Occipital lobe (tissue), 2 donors: Measurements from ENCODE around the gene ST3GAL2. TPM values are rescaled to one million over a fixed set of nuclear protein-coding genes. Genes with fewer than 3 reads are reported as not detected.
"Not testable (repeated sequence)": the region's sequence is repeated elsewhere in the genome, so short reads cannot be mapped to it uniquely, and the experiment has no call there.

ENCODE experiments used
- DNase-seq: peaks from one replicate; lab custom pipeline; 2025; lab: John Stamatoyannopoulos, UW
- total RNA-seq: library from RNA; depleted of rRNA; stranded (reverse); fragments of >200 nt; gene quantifications from one replicate; pipeline ENCODE4 v1.2.3, GENCODE V29; 2014

The ST3GAL2 gene
- total RNA-seq, 1 donor from 2014 or later = 35.2 TPM

- peak; percentile 66 for DNase-seq
Measured at GRCh38 chr16:70391881-70392481, 46.9 kb downstream of the ST3GAL2 start.

DNA sequence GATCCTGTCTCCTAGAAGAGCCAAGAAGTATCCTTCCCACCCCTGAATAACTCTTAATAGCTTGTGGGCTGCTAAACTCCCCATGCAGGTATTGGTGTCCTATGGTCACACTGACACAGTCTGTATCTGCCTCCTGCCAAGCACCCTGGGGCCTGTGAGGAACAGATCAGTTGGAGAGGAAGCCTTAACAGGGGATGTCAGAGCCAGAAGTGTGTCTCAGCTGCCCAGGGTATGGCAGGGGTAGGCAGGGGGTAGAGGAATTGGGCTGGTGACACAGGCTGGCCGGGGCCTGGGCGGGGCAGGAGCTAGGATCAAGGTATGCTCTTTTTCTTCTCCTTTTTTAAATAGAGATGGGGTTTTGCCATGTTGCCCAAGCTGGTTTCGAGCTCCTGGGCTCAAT is 47.5 kb downstream of the ST3GAL2 start:
- DNase-seq = no peak

DNA sequence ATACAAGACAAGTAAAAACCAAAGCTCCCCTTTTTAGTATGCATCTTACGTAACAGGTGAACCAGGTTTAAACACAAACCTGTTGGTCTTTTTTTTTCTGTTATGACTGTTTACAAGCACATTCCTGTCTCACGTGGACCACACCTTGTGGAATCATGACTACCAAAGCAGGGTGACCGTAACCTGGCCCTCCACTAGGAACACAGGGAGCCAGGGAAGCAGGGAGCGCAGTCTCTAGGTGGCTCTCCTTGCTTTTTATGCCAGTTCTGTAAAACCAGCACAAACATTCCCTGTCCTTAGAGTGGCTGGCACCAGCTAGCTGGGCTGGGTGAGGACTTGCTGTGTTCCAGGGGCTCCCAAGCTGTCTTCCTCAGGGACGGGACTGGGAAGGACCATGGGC is 48.1 kb downstream of the ST3GAL2 start:
- no peak for DNase-seq

- peak; percentile 8 for DNase-seq
Measured at GRCh38 chr16:70388006-70388680, 50.8 kb downstream of the ST3GAL2 start.

GRCh38 chr16:70386289-70386986 is 52.5 kb downstream of the ST3GAL2 start:
- not testable (repeated sequence) for DNase-seq

DNA sequence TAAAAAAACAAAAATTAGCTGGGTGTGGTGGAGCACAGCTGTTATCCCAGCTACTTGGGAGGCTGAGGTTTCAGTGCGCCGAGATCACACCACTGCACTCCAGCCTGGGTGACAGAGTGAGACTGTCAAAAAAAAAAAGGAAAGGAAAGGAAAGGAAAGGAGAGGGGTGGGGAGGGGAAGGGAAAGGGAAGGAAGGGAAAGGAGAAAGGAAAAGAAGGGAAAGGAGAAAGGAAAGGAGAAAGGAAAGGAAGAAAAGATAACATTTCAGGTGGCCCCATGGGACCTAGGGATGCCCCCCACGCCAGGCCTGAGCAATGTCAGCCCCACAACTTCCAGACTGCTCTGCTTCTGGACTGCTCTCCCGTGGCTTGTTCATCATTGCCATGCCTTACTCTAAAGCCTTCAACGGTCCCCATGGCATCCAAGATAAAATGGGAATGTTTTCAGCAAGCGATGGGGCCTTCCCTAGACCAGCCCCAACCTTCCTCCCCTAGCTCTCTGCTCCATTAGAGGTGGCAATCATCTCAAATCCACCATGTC is 55.4 kb downstream of the ST3GAL2 start:
- DNase-seq = no peak

DNA sequence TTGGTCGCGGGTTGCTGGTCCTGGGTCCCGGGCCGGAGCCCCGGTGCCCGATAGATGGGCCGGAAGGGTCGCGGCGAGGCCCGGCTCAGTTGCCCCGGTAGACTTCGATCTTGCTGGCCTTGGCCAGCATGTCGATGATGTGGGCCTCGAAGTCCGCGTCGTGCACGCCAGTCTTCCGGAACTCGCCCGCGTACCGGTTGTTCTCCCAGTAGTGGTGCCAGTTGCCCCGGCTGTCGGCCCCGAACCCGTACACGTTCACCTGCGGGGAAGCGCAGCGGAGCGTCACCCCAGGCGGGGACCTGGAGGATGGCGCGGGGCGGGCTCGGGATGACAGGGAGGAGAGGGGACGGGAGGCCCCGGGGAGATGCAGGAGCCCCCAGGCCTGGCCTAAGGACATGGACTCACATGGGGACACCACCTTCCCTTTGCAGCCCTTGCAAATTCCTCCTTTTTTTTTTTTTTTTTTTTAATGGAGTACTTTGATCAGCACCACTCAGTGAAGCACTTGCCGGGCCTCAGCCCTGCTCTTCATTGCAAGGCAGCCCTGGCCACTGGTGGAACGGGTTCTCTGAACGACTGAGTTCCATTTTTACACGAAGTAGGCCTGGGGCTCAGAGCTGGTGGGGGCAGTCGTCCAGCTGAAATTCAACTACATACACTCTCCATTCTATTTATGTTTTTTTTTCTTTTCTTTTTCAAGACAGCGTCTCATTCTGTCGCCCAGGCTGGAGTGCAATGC is 57.1 kb downstream of the ST3GAL2 start:
- DNase-seq = no peak

DNA sequence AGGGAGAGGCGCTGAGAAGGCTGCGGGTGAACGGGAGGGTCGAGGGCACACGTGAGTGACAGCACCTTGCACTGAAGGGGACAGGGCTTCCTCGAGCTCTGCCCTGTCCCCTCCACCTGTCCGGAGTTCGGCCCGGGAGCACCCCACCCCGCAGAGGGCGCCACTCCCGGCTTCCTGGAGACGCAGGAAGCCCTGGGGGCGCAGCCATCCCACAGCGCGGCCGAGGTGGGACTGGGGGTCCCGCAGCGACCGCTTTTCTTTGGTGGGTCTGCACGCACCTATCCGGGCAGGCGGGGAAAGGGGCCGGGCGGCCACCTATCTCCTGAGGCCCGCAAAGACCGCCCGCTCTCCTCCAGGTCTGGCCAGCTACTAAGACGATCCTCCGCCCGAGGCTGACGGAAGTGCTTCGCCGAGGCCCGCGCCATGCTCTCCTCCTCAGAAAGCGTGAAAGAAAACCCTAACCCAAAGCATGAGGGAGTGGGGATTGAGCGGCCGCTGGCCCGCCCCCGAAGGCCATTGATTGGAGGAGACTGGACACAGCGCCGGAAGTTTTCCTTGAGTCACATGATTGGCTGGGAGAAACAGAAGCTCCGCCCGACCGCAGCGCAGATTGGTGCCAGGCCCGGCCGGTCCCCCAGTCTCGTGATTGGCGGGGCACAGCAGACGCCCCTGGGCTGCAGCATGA is 57.8 kb downstream of the ST3GAL2 start:
- DNase-seq = peak; percentile 97

DNA sequence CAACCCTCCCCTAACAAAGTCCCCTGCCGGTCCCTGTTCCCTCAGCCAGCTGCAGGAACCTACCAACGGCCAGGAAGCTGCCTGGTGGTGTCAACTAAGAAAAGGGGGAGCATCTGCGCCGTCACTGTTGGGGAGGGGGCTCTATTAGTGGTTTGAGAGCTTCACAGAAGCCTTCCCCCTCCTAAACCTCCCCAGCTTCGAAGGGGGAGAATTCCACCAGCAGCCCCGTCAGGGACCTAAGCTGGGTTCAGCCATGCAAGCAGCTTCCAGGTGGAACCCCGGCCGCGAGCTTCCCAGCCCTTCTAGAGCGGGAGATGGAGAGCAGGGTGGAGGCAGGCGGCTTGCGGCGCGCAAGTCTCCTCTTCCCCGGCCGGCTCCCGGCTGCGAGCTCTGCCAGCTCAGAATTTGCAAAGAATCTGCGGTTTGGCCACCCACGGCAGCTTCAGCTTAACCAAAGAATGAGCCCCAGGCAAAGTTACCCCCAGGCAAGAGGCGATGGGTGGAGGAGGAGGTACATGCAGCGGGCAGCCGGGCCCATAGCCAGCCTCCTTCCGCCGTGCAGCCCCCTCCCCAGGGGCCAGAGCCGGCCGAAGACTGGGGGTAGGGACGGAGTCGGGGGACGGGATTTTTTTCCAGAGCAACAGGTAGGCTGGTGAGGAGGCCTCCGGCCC is 58.5 kb downstream of the ST3GAL2 start:
- peak; percentile 61 for DNase-seq

GRCh38 chr16:70378869-70379493 is 59.9 kb downstream of the ST3GAL2 start:
- no peak for DNase-seq

- DNase-seq = no peak
Measured at GRCh38 chr16:70377782-70378181, 61.1 kb downstream of the ST3GAL2 start.

DNA sequence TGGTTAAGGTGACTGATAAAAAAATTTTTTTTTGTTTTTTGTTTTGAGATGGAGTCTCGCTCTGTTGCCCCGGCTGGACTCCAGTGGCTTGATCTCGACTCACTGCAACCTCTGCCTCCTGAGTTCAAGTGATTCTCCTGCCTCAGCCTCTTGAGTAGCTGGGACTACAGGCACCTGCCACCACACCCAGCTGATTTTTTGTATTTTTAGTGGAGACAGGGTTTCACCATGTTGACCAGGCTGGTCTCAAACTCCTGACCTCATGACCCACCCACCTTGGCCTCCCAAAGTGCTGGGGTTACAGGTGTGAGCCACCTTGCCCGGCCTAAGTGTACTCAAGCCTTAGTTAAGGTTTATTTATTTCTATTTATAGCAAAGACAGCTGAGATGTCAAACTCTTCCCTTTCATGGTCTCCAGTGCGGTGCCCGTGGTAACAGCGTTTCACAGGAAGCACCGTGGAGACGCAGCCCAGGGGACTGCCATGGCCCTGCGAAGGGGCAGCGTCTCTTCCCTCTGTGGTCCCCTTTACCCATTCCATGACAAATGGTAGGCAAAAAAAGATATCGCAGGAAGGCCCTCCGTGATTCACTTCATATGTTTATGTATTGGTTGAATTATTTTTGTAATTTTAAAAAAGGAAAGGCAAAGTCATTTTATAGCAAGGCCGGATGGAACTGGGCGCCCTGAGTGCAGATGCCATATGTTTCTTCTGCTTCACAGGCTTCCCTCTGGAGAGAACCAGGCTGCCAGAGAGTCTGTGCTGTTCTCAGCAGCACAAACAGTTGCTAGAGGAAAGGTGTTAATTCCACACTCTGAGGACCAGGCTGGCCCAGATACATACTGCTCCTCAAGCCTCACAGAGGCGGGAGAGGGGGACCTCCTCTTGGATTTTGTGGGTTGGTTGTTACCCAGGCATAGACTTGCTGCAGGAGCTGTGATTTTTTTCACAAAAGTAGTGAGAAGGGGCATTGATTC is 63.0 kb downstream of the ST3GAL2 start:
- DNase-seq = peak; percentile 53

GRCh38 chr16:70374213-70374612 is 64.7 kb downstream of the ST3GAL2 start:
- no peak for DNase-seq

GRCh38 chr16:70372921-70373728 is 65.8 kb downstream of the ST3GAL2 start:
- DNase-seq = no peak

GRCh38 chr16:70370924-70371323 is 68.0 kb downstream of the ST3GAL2 start:
- no peak for DNase-seq

DNA sequence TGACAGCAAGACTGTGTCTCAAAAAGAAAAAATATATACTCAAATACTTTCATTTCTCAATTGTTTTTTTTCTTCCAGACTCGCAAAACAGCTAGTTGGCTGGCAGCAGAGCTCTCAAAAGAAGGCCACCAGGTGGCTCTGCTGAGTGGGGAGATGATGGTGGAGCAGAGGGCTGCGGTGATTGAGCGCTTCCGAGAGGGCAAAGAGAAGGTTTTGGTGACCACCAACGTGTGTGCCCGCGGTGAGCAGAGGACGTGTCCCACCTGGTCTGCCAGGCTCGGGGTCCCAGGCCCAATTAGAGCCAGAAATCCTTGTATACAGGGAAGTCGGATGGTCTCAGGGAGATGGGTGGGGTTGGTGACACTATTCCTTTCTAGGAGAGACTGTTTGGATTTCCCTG is 68.8 kb downstream of the ST3GAL2 start:
- not testable (repeated sequence) for DNase-seq

GRCh38 chr16:70364399-70364798 is 74.5 kb downstream of the ST3GAL2 start:
- DNase-seq = no peak

DNA sequence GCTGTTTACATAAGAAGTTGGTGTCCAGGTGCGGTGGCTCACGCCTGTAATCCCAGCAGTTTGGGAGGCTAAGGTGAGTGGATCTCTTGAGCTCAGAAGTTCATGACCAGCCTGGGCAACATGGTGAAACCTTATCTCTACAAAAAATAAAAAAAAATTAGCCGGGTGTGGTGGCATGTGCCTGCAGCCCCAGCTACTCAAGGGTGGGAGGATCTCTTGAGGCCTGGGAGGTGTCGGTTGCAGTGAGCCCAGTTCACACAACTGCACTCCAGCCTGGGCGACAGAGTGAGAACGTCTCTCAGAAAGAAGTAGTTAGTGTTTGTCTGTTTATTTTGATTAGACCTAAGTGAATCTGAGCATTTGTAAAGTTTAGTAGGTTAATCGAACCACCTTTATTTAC is 79.3 kb downstream of the ST3GAL2 start:
- no peak for DNase-seq
